Stomach (tissue), 9 donors: Measurements from ENCODE around the gene CEP164. TPM values are rescaled to one million over a fixed set of nuclear protein-coding genes. Genes with fewer than 3 reads are reported as not detected.

ENCODE experiments used
- DNase-seq, 2 donors: peaks; one replicate each; pipeline versions ENCODE4 v3.0.0 to v3.0.0-alpha.2; 2013 to 2019
- H3K27ac ChIP-seq, 5 donors: fragments of 200-600 bp in 4 of 5; sonication (generic) in 4 of 5; one replicate each; pipeline ENCODE4 v1.5.1; 2013 to 2019; ENCODE audit warnings: mild to moderate bottlenecking in 1 of 5, moderate library complexity in 1 of 5
- H3K27me3 ChIP-seq, 3 donors: fragments of 200-600 bp; sonication (generic); one replicate each; pipeline ENCODE4 v1.5.1; 2017 to 2019; ENCODE audit warnings: mixed run types in 1 of 3
- H3K36me3 ChIP-seq, 4 donors: fragments of 200-600 bp; sonication (generic); 1 replicate in 3 of 4; 2 replicates in 1 of 4; pipeline ENCODE4 v1.5.1; 2016 to 2019
- H3K4me1 ChIP-seq, 4 donors: fragments of 200-600 bp; sonication (generic); one replicate each; pipeline ENCODE4 v1.5.1; 2016 to 2019
- H3K4me3 ChIP-seq, 4 donors: fragments of 200-600 bp; sonication (generic) in 3 of 4; one replicate each; pipeline ENCODE4 v1.5.1; 2016 to 2019; ENCODE audit warnings: mild to moderate bottlenecking in 1 of 4
- H3K9me3 ChIP-seq, 4 donors: fragments of 200-600 bp; sonication (generic); one replicate each; pipeline ENCODE4 v1.5.1; 2016 to 2019
- EP300 ChIP-seq: sonication (generic); formaldehyde crosslinking; IDR thresholded peaks from one replicate; pipeline ENCODE4 v1.6.1; 2017; ENCODE audit warnings: antibody characterized with exemption
- POLR2A ChIP-seq, 4 donors: fragments of 450-650 bp; IDR thresholded peaks; one replicate each; pipeline ENCODE4 v1.6.1; 2016; ENCODE audit warnings: antibody characterized with exemption in 4 of 4, control low read depth in 2 of 4, mild to moderate bottlenecking in 1 of 4, moderate library complexity in 1 of 4
- POLR2AphosphoS5 ChIP-seq, 3 donors: sonication (generic); formaldehyde crosslinking; IDR thresholded peaks; one replicate each; pipeline ENCODE4 v1.6.1; 2016; ENCODE audit warnings: antibody characterized with exemption in 3 of 3
- WGBS, 5 donors: extraction: QIAGEN DNeasy Blood & Tissue Kit in 3 of 5; methylation state at CpG; one replicate each; pipeline versions ENCODE4 v1.1.5 to v1.1.7; 2013 to 2018; 5-methylcytosine and 5-hydroxymethylcytosine counted together
- intact Hi-C: fragments of 100-400 bp; cut with DNase I; formaldehyde crosslinking; loops from one replicate; pipeline ENCODE4 v1.15.1; 2023; ENCODE audit warnings: low total_unique reads
- polyA plus RNA-seq, 3 donors: library from polyadenylated mRNA; stranded (reverse); fragments of 200-250 nt; gene quantifications; one replicate each; pipeline ENCODE4 v1.2.3, GENCODE V29; 2013
- total RNA-seq, 5 donors: library from RNA; depleted of rRNA; stranded (reverse); fragments of >200 nt; gene quantifications; one replicate each; pipeline versions ENCODE4 v1.1.0 to v1.2.3, GENCODE V29; 2014 to 2016
- TF ChIP-seq, protein P1 (sequence below), 7 experiments: fragments of 450-650 bp in 4 of 7; fragments of 200-600 bp in 3 of 7; sonication (generic) in 3 of 7; IDR thresholded peaks; one replicate each; pipeline ENCODE4 v1.5.1; 2016 to 2019; ENCODE audit warnings: antibody characterized with exemption in 7 of 7, control low read depth in 2 of 7, mild to moderate bottlenecking in 1 of 7
- donor health status: healthy with polysubstance abuse.
- donor health status: Bipolar disorder and iron deficiency.
- donor health status: healthy.

Gene CEP164
- total and polyA plus RNA-seq, 8 donors = 9.5 to 40.9 (median 16.9) TPM

DNA sequence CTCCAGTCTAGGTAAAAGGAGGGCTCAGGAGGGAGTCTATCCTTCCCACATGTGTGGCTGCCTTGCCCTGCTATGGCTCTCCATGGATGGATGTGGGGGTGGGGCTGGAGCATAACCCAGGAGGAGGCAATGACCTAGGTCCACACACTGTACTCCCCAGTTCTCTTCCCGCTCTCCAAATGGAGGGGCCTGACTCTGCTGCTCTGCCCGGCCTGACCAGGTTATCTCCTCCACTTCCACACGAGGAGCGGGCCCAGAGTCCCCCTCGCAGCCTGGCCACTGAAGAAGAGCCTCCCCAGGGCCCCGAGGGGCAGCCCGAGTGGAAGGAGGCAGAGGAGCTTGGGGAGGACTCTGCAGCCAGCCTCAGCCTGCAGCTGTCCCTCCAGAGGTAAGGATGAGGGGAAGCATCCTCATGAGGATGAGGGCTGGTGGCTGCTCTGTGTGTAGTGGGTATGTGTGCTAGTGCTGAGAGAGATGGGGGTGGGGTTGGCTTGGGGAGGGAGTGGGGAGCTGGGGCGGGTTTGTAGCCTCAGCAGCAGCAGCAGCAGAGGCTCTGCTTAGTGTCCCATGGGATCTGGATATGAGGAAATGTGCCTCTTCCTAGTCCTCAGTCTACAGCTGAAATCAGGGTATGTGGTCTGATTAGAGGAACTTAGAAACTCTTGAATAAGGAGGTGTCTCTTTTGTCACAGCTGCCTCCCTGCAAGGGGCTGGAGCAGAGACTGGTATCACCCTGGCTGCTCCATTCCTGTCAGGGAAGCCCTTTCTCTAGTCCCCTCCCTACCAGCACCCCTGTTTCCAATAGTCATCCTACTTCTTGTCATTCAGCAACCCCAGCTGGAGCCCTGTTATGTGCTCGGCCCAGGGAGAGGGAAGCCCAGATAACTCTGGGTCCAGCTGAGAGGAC, 54.1 kb downstream of the CEP164 start:
- no peak overlapping the region for H3K27ac ChIP-seq
- peaks cover 35 to 96% (median 94%) of the 10 kb centered on the region in 4 donors for H3K36me3 ChIP-seq
- DNase-seq = no peak
- H3K27me3 ChIP-seq = no peaks in the 10 kb centered on the region
- no peak overlapping the region for H3K4me3 ChIP-seq
- WGBS, 5 donors = 90 to 98% (median 94%) methylated on average over 5 to 9 of the region's 9 CpGs
- intact Hi-C loops = no loop called here
- TF ChIP-seq EP300 (no peak), POLR2AphosphoS5 (IDR thresholded peaks at IDR 0.05) (no peak), POLR2A (IDR thresholded peaks at IDR 0.05) (no peak)
- TF ChIP-seq, protein P1, sequence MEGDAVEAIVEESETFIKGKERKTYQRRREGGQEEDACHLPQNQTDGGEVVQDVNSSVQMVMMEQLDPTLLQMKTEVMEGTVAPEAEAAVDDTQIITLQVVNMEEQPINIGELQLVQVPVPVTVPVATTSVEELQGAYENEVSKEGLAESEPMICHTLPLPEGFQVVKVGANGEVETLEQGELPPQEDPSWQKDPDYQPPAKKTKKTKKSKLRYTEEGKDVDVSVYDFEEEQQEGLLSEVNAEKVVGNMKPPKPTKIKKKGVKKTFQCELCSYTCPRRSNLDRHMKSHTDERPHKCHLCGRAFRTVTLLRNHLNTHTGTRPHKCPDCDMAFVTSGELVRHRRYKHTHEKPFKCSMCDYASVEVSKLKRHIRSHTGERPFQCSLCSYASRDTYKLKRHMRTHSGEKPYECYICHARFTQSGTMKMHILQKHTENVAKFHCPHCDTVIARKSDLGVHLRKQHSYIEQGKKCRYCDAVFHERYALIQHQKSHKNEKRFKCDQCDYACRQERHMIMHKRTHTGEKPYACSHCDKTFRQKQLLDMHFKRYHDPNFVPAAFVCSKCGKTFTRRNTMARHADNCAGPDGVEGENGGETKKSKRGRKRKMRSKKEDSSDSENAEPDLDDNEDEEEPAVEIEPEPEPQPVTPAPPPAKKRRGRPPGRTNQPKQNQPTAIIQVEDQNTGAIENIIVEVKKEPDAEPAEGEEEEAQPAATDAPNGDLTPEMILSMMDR (IDR thresholded peaks at IDR 0.05) = no peak
- H3K4me1 ChIP-seq = no peaks in the 10 kb centered on the region
- H3K9me3 ChIP-seq = no peaks in the 10 kb centered on the region

DNA sequence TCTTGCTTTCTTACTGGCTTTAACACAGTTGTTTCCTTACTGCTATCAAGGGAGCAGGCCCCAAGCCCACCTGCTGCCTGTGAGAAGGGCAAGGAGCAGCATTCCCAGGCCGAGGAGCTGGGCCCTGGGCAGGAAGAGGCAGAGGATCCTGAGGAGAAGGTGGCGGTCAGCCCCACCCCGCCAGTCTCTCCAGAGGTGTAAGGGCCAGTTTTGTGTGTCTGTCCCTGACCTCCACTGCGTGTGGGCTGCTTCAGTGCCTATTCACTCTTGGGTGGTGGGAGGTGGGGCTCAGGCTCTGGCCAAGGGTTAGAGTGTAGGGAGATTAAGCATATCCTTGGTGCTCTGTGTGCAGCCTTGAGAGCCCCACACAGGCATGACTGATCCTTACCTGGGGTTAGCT, 55.1 kb downstream of the CEP164 start:
- Histone ChIP-seq H3K9me3 (no peaks in the 10 kb centered on the region), H3K4me3 (no peak overlapping the region), H3K36me3 (peaks cover 41 to 98% (median 96%) of the 10 kb centered on the region in 4 donors), H3K27ac (no peak overlapping the region), H3K27me3 (no peaks in the 10 kb centered on the region), H3K4me1 (no peaks in the 10 kb centered on the region)
- WGBS, 5 donors = 82 to 100% (median 92%) methylated on average over 2 to 4 of the region's 4 CpGs
- intact Hi-C loops = no loop called here
- TF ChIP-seq POLR2AphosphoS5 (IDR thresholded peaks at IDR 0.05) (no peak), POLR2A (IDR thresholded peaks at IDR 0.05) (no peak), EP300 (no peak)
- TF ChIP-seq, protein P1 (IDR thresholded peaks at IDR 0.05) = no peak
- DNase-seq = no peak

DNA sequence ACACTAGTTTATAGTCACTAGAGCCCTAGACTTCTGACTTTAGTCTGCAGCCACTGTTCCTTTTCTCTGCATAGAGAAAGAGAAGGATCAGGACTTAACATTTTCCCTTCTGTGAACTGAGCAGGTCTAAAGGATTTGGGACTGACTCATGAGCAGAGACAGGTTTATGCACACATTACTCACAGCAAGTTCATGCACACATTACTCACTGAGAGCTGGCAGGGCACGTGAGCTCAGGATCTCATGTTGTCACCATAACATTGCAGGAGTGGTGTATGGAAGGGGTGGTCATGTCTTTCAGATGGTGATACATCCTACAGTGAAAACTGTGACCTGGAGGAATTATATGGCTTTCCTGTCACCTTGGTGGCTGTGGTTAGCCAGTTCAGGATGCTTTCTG, 56.4 kb downstream of the CEP164 start:
- no peaks in the 10 kb centered on the region for H3K4me1 ChIP-seq
- TF ChIP-seq, protein P1 (IDR thresholded peaks at IDR 0.05) = no peak
- TF ChIP-seq POLR2AphosphoS5 (IDR thresholded peaks at IDR 0.05) = no peak
- TF ChIP-seq EP300 = no peak
- TF ChIP-seq POLR2A (IDR thresholded peaks at IDR 0.05) = no peak
- 64 to 88% (median 73%) methylated on average over 1 of the region's 1 CpG for WGBS, 5 donors
- no peak overlapping the region for H3K27ac ChIP-seq
- H3K36me3 ChIP-seq = peaks cover 41 to 98% (median 97%) of the 10 kb centered on the region in 4 donors
- no peak for DNase-seq
- intact Hi-C loops = no loop called here
- no peak overlapping the region for H3K4me3 ChIP-seq
- no peaks in the 10 kb centered on the region for H3K9me3 ChIP-seq
- H3K27me3 ChIP-seq = no peaks in the 10 kb centered on the region

DNA sequence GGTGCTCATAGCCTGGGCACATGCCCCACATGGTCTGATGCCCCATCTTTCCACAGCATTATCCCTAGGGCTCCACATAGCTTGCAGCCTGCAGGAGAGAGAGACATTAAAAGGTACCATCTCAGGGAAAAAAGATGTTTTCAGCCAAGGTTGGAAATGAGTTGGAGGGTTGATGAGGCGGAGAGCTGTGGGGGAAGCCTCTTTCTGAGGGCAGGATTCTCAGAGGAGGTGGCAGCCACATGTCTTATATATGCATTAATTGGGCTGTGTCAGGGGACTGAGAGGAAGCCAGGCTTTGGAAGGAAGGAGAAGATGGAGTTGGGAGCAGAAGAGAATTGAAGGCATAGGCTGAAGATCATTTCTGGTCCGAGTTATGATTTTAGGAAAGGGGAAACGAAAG, 57.8 kb downstream of the CEP164 start:
- peaks cover 41 to 100% (median 98%) of the 10 kb centered on the region in 4 donors for H3K36me3 ChIP-seq
- no peak for DNase-seq
- no peaks in the 10 kb centered on the region for H3K9me3 ChIP-seq
- H3K4me3 ChIP-seq = no peak overlapping the region
- WGBS, 5 donors = 90 to 99% (median 97%) methylated on average over 3 of the region's 3 CpGs
- no peak overlapping the region for H3K27ac ChIP-seq
- TF ChIP-seq, protein P1 (IDR thresholded peaks at IDR 0.05) = no peak
- TF ChIP-seq EP300 (no peak), POLR2AphosphoS5 (IDR thresholded peaks at IDR 0.05) (no peak), POLR2A (IDR thresholded peaks at IDR 0.05) (no peak)
- H3K4me1 ChIP-seq = no peaks in the 10 kb centered on the region
- intact Hi-C loops = no loop called here
- H3K27me3 ChIP-seq = no peaks in the 10 kb centered on the region
